Caco-2 (cell line): ENCODE data around the gene PDGFC. TPM values are rescaled to one million over a fixed set of nuclear protein-coding genes. Genes with fewer than 3 reads are reported as not detected.

ENCODE experiments used
- BruUV-seq: library from RNA; stranded (reverse); fragments of 400-500 nt; replicated peaks from 2 replicates; lab custom pipeline; 2021; lab: Mats Ljungman, UMichigan
- CTCF ChIA-PET: fragments of 300-600 bp; sonication (Branson Sonifier 250); formaldehyde crosslinking; loops from one replicate; lab custom pipeline; 2022; ENCODE audit warnings: antibody characterized with exemption; lab: Charles Lee
- POLR2A ChIA-PET: fragments of 300-600 bp; sonication (Branson Sonifier 250); formaldehyde crosslinking; loops from one replicate; lab custom pipeline; 2022; ENCODE audit warnings: antibody characterized with exemption; lab: Charles Lee
- DNase-seq, 2 experiments: peaks; one replicate each; pipeline versions ENCODE4 v3.0.0 to v3.0.0-alpha.2; 2020 to 2022
- H3K27me3 ChIP-seq: replicated peaks from 2 replicates; pipeline ENCODE4 v1.6.0; 2011; ENCODE audit warnings: low read length; ENCODE audit not compliant: control insufficient read depth, insufficient read depth
- H3K36me3 ChIP-seq: 2 replicates; pipeline ENCODE4 v1.5.1; 2011; ENCODE audit warnings: low read length; ENCODE audit not compliant: control insufficient read depth, insufficient read depth
- H3K4me1 ChIP-seq: fragments of 250-450 bp; sonication (Bioruptor Pico); 2 replicates; pipeline ENCODE4 v1.5.1; 2020; ENCODE audit warnings: mild to moderate bottlenecking
- H3K4me3 ChIP-seq: 2 replicates; pipeline ENCODE4 v1.5.1; 2011; ENCODE audit warnings: low read depth, mild to moderate bottlenecking, control low read depth, low read length
- H3K9me3 ChIP-seq: fragments of 250-450 bp; sonication (Bioruptor Pico); 2 replicates; pipeline ENCODE4 v1.5.1; 2020; ENCODE audit warnings: mild to moderate bottlenecking, moderate library complexity
- H3K27ac Mint-ChIP-seq: one replicate; pipeline ENCODE4 v1.8.0; 2022; ENCODE audit warnings: mixed read lengths; ENCODE audit not compliant: unreplicated experiment
- H3K27me3 Mint-ChIP-seq: one replicate; pipeline ENCODE4 v1.8.0; 2022; ENCODE audit warnings: mixed read lengths; ENCODE audit not compliant: insufficient read depth, unreplicated experiment
- H3K36me3 Mint-ChIP-seq: one replicate; pipeline ENCODE4 v1.8.0; 2022; ENCODE audit warnings: mild to moderate bottlenecking, mixed read lengths; ENCODE audit not compliant: insufficient read depth, unreplicated experiment
- H3K4me1 Mint-ChIP-seq: one replicate; pipeline ENCODE4 v1.8.0; 2022; ENCODE audit warnings: low read depth, mixed read lengths; ENCODE audit not compliant: unreplicated experiment
- H3K4me3 Mint-ChIP-seq: one replicate; pipeline ENCODE4 v1.8.0; 2022; ENCODE audit warnings: mild to moderate bottlenecking, moderate library complexity, mixed read lengths; ENCODE audit not compliant: unreplicated experiment
- H3K9me3 Mint-ChIP-seq: one replicate; pipeline ENCODE4 v1.8.0; 2022; ENCODE audit warnings: mixed read lengths; ENCODE audit not compliant: unreplicated experiment
- intact Hi-C: fragments of 100-400 bp; cut with micrococcal nuclease; formaldehyde crosslinking; loops from one replicate; pipeline ENCODE4 v1.10.0; 2022; ENCODE audit not compliant: unreplicated experiment
- total RNA-seq: library from RNA; stranded (reverse); gene quantifications from 2 replicates; pipeline ENCODE4 v1.2.3, GENCODE V29; 2022
- TF ChIP-seq, protein P1 (sequence below), 2 experiments: fragments of 200-600 bp in 1 of 2; IDR thresholded peaks; 1 replicate in 1 of 2; 2 replicates in 1 of 2; pipeline versions ENCODE4 v1.5.1 to v1.8.0; 2011 to 2022; ENCODE audit warnings: antibody characterized with exemption in 1 of 2, control low read depth in 1 of 2, inconsistent platforms in 1 of 2, low read depth in 1 of 2, low read length in 1 of 2, mild to moderate bottlenecking in 1 of 2, moderate library complexity in 1 of 2; ENCODE audit not compliant: insufficient read depth in 1 of 2, severe bottlenecking in 1 of 2, unreplicated experiment in 1 of 2

Gene PDGFC
- total RNA-seq, 1 experiment from 2014 or later, result 9.5 TPM

GRCh38 chr4:156803056-156803455 is 168.5 kb downstream of the PDGFC start:
- H3K4me3 ChIP-seq, result no peak overlapping the region
- POLR2A ChIA-PET, result no interaction called here
- Mint-ChIP-seq H3K27me3 (no peaks in the 10 kb centered on the region), H3K4me1 (no peaks in the 10 kb centered on the region), H3K36me3 (no peaks in the 10 kb centered on the region), H3K4me3 (no peak overlapping the region), H3K27ac (no peak overlapping the region), H3K9me3 (no peaks in the 10 kb centered on the region)
- no peak for DNase-seq
- intact Hi-C loops, result no loop called here
- H3K27me3 ChIP-seq, result no peaks in the 10 kb centered on the region
- CTCF ChIA-PET, result no interaction called here
- no TSS peak for BruUV-seq
- TF ChIP-seq, protein P1, sequence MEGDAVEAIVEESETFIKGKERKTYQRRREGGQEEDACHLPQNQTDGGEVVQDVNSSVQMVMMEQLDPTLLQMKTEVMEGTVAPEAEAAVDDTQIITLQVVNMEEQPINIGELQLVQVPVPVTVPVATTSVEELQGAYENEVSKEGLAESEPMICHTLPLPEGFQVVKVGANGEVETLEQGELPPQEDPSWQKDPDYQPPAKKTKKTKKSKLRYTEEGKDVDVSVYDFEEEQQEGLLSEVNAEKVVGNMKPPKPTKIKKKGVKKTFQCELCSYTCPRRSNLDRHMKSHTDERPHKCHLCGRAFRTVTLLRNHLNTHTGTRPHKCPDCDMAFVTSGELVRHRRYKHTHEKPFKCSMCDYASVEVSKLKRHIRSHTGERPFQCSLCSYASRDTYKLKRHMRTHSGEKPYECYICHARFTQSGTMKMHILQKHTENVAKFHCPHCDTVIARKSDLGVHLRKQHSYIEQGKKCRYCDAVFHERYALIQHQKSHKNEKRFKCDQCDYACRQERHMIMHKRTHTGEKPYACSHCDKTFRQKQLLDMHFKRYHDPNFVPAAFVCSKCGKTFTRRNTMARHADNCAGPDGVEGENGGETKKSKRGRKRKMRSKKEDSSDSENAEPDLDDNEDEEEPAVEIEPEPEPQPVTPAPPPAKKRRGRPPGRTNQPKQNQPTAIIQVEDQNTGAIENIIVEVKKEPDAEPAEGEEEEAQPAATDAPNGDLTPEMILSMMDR (IDR thresholded peaks at IDR 0.05; ENCODE audit: insufficient read depth in 1 of 2, low read depth in 1 of 2, low read length in 1 of 2, severe bottlenecking in 1 of 2, unreplicated experiment in 1 of 2), result no peak
- H3K36me3 ChIP-seq, result no peaks in the 10 kb centered on the region
- no peaks in the 10 kb centered on the region for H3K9me3 ChIP-seq
- no peaks in the 10 kb centered on the region for H3K4me1 ChIP-seq

GRCh38 chr4:156800463-156800862 is 171.1 kb downstream of the PDGFC start:
- Mint-ChIP-seq H3K36me3 (no peaks in the 10 kb centered on the region), H3K27ac (no peak overlapping the region), H3K4me1 (no peaks in the 10 kb centered on the region), H3K27me3 (no peaks in the 10 kb centered on the region), H3K9me3 (no peaks in the 10 kb centered on the region), H3K4me3 (no peak overlapping the region)
- Histone ChIP-seq H3K9me3 (no peaks in the 10 kb centered on the region), H3K4me1 (no peaks in the 10 kb centered on the region), H3K27me3 (no peaks in the 10 kb centered on the region), H3K4me3 (no peak overlapping the region), H3K36me3 (no peaks in the 10 kb centered on the region)
- ChIA-PET CTCF (no interaction called here), POLR2A (no interaction called here)
- DNase-seq, result no peak
- TF ChIP-seq, protein P1 (IDR thresholded peaks at IDR 0.05; ENCODE audit: insufficient read depth in 1 of 2, low read depth in 1 of 2, low read length in 1 of 2, severe bottlenecking in 1 of 2, unreplicated experiment in 1 of 2), result no peak
- no TSS peak for BruUV-seq
- intact Hi-C loops, result no loop called here

DNA sequence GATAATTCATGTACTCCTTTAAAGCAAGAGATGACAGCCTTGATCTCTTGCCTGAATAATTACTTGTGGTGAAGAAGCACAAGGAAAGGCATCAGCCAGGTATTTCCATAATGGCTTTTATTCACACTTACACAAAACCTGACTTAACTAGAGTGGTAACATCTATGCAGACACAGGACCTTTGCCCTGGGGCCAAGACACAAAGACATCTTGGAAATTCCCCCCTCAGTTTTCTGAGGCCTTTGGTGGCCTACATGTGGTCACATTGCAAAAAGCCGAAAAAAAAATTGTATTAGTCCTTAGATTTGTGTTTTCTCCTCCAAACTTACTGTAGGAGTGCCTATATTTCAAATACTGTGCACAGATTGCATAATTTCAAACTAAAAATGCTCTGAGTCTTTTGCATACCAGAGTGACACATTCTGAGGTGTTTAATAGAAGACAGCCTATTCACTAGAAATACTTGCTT is 172.4 kb downstream of the PDGFC start:
- Mint-ChIP-seq H3K4me3 (no peak overlapping the region), H3K36me3 (no peaks in the 10 kb centered on the region), H3K9me3 (no peaks in the 10 kb centered on the region), H3K4me1 (no peaks in the 10 kb centered on the region), H3K27ac (no peak overlapping the region), H3K27me3 (no peaks in the 10 kb centered on the region)
- intact Hi-C loops, result no loop called here
- ChIA-PET CTCF (no interaction called here), POLR2A (no interaction called here)
- Histone ChIP-seq H3K9me3 (no peaks in the 10 kb centered on the region), H3K36me3 (no peaks in the 10 kb centered on the region), H3K27me3 (no peaks in the 10 kb centered on the region), H3K4me1 (no peaks in the 10 kb centered on the region), H3K4me3 (no peak overlapping the region)
- TF ChIP-seq, protein P1 (IDR thresholded peaks at IDR 0.05; ENCODE audit: insufficient read depth in 1 of 2, low read depth in 1 of 2, low read length in 1 of 2, severe bottlenecking in 1 of 2, unreplicated experiment in 1 of 2), result no peak
- BruUV-seq, result no TSS peak
- no peak for DNase-seq
